ENCODE measurements around the gene DCAF4.
"Not testable (repeated sequence)": the region's sequence is repeated elsewhere in the genome, so short reads cannot be mapped to it uniquely, and the experiment has no call there.

DCAF4 gene

DNA sequence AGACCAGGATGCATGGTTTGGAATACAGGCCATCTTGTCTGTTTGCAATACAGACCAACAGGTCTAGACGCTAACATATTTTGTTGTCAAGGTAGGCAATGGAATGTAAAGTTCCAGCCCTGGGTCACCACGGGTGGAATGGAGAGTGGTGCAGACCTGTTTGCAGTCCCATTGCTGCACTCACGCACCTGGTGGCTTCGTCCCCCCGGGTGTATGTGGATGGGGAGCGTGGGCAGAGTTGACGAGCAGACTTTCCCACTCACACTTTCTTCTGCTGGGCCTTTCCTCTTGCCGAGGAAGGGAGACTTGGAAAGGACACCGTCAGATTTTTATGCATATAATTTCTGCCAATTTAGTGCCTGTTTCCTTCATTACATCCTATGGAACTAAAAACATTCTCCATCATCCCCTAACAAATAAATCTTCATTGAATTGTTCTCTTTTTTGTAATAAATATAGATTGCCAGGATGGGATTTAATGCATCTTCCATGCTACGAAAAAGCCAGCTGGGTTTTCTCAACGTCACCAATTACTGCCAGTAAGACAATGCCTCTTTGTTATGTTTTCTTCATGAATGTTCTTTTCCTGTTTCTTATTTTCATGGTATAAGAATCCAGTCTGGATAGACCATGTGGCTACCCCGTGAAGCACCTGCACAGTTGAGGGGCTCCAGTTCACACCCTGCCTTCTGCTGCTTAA, 15.2 kb downstream of the DCAF4 start:
- DNase-seq: no peak

GRCh38 chr14:72942934-72943333, 16.7 kb downstream of the DCAF4 start:
- DNase-seq: no peak

- no peak for DNase-seq
Measured at GRCh38 chr14:72943876-72944430, 17.7 kb downstream of the DCAF4 start.

- DNase-seq: no peak
Measured at GRCh38 chr14:72945356-72946027, 19.2 kb downstream of the DCAF4 start.

- no peak for DNase-seq
Measured at GRCh38 chr14:72946491-72946890, 20.2 kb downstream of the DCAF4 start.

- DNase-seq: no peak
Measured at GRCh38 chr14:72947366-72948160, 21.3 kb downstream of the DCAF4 start.

- DNase-seq: peak; percentile 62
Measured at GRCh38 chr14:72948481-72949138, 22.3 kb downstream of the DCAF4 start.

DNA sequence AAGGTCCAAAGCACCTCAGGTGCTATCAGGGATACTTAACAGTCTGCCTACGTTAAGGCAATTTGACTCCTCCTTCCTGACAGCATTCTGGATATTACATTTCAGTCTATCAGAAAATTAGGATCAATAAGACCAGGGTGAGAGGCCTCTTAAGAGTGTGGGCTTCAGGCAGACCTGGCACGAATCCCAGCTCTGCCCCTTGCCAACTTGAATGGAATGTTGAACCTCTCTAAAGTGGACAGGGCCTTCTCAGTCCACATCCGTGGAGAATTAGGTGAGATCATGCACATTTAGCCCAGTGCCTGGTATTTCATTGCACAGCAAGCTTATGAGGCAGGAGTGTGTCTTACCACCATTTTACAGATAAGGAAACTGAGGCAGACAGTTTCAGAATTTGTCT, 25.9 kb downstream of the DCAF4 start:
- DNase-seq: no peak

GRCh38 chr14:72956741-72957140, 30.5 kb downstream of the DCAF4 start:
- not testable (repeated sequence) for DNase-seq

DNA sequence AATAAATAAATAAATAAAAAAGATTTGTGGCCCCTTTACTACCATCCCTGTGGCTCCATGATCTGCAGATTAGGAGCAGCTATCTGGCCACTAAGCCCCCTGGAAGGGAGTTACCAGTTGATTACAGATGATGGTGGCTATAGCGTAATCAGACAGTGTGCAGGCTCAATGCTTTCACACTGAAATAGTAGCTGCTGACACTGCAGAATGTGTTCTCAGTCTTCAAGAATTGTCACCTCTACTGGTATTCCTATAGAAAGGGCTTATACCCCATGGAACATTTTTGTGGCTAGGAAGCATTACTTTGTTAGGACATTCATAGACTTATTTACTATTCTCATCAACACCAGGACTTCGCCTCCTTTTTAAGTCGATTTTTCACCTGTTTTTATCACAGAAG, 30.9 kb downstream of the DCAF4 start:
- no peak for DNase-seq

GRCh38 chr14:72958548-72958947, 32.3 kb downstream of the DCAF4 start:
- DNase-seq: no peak

DNA sequence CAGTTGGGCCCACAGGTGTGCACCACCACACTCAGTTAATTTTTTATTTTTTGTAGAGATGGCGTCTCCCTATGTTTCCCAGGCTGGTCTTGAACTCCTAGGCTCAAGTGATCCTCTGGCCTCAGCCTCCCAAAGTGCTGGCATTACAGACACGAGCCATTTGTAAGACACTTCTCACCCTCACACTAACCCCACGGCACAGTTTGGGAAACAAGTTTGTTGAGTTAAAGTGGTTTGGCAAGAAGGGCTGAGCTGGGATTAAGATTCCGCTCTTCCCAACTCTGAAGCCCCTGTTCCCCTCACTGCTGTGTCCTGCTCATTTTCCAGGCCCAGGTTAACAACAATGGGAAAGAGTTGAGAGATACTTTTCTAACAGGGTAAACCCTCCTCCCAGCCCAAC, 34.8 kb downstream of the DCAF4 start:
- DNase-seq: not testable (repeated sequence)

- DNase-seq: peak; percentile 11
Measured at GRCh38 chr14:72961579-72962335, 35.5 kb downstream of the DCAF4 start.

DNA sequence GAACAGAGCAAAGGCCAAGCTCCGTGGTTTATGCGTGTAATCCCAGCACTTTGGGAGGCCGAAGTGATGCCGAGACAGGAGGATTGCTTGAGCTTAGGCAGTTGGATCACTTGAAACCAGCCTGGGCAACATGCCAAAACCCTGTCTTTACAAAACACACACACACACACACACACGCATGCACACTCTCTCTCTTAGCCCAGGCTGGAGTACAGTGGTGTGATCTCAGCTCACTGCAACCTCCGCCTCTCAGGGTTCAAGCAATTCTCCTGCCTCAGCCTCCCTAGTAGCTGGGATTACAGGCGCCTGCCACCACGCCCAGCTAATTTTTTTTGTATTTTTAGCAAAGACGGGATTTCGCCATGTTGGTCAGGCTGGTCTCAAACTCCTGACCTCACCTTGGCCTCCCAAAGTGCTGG, 36.1 kb downstream of the DCAF4 start:
- DNase-seq: peak; percentile 63

- peak; percentile 82 for DNase-seq
Measured at GRCh38 chr14:72962829-72963312, 36.6 kb downstream of the DCAF4 start.

DNA sequence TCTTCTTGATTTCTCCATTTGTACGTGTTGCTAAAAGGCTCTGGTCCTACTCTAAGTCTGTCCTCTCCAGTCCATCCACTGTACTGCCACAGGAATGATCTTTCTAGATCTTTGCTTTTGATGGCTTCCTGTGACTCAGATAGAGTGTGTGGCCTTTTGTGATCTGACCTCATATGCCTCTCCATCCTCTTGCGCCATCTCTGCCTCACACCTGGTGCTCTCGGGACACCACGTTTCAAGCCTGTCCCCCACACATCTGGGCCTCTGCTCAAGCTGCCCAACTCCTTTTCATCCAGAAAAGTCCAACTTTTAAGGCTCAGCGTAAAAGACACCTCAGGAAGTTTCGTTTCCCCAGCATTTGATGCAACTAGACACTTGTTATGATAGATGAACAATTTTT, 39.0 kb downstream of the DCAF4 start:
- peak; percentile 25 for DNase-seq

DNA sequence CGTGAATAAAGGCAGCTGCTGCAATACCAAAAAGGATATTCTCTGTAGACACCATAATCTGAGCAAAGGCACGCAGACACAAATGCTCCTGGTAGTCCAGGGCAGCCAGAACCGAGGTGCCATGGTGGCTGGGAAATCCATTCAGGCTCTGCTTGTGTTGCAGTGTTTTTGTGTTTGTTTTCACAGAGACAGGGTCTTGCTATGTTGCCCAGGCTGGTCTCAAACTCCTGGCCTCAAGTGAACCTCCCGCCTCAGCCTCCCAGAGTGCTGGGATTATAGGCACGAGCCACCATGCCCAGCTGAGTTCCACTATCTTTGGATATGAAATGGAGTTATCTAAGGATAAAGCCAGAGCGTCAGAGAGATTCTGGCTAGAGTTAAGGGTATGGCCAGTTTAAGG, 39.8 kb downstream of the DCAF4 start:
- no peak for DNase-seq

DNA sequence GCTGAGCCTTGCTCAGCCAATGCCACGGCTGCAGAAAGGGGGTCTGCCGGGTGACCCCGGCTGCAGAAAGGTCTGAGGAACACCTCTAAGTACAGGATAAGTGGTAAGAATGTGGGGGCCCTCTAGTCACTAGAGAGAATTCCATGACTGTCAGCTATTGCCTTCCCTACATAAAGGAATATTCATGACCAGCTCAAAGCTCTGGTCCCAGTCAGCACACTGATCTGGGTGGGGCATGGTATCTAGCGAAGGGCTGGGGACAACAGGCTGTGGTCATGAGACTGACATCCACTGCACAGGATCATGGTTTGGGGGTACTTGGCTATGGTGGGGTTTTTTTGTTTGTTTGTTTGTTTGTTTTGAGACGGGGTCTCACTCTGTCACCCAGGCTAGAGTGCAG, 42.1 kb downstream of the DCAF4 start:
- no peak for DNase-seq

- no peak for DNase-seq
Measured at GRCh38 chr14:72970058-72970630, 43.9 kb downstream of the DCAF4 start.

GRCh38 chr14:72970824-72971434, 44.7 kb downstream of the DCAF4 start:
- DNase-seq: no peak

DNA sequence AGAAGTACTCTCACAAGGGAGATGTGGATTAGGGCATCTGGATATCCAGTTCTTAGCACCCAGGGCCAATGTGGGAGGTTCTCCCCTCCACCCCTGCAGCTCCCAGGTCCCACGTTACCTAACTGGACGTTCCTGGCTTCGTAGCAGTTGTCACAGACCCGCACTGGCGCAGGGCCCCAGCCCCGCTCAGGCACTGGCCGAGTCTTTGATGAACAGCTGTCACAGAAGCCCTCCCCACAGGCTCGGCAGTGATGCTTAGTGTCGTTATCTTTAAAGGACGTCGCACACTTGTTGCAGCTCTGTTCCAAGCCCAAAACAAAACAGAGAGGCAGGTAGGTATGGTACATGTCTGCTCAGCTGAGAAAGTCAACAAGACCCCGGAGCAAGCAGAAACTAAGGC, 48.4 kb downstream of the DCAF4 start:
- DNase-seq: no peak
